Activated CD4-positive, alpha-beta memory T cell treated with anti-CD3 and anti-CD28 coated beads, Interleukin-2, amount 10 ng/mL, durations not matched to agents 7 days and 5 days (primary cell): ENCODE data around the gene MT1M. TPM values are rescaled to one million over a fixed set of nuclear protein-coding genes. Genes with fewer than 3 reads are reported as not detected.
"Not testable (repeated sequence)": the region's sequence is repeated elsewhere in the genome, so short reads cannot be mapped to it uniquely, and the experiment has no call there.

Source experiments
- CTCF ChIA-PET: fragments of 350-600 bp; sonication (Branson Sonifier 250); formaldehyde crosslinking; loops from one replicate; lab custom pipeline; 2021; ENCODE audit warnings: antibody characterized with exemption, inconsistent platforms; lab: Charles Lee
- POLR2A ChIA-PET: fragments of 350-600 bp; sonication (Branson Sonifier 250); formaldehyde crosslinking; loops from one replicate; lab custom pipeline; 2021; ENCODE audit warnings: antibody characterized with exemption; lab: Charles Lee
- DNase-seq: peaks from one replicate; pipeline ENCODE4 v3.0.0-alpha.2; 2020
- H3K27ac Mint-ChIP-seq: one replicate; pipeline ENCODE4 v1.8.0; 2021; ENCODE audit warnings: mild to moderate bottlenecking, mixed read lengths
- H3K27me3 Mint-ChIP-seq: one replicate; pipeline ENCODE4 v1.8.0; 2021; ENCODE audit warnings: mixed read lengths
- H3K36me3 Mint-ChIP-seq: one replicate; pipeline ENCODE4 v1.8.0; 2021; ENCODE audit warnings: low read depth, mixed read lengths
- H3K4me1 Mint-ChIP-seq: one replicate; pipeline ENCODE4 v1.8.0; 2021; ENCODE audit warnings: mixed read lengths
- H3K4me3 Mint-ChIP-seq: one replicate; pipeline ENCODE4 v1.8.0; 2021; ENCODE audit warnings: mild to moderate bottlenecking, mixed read lengths
- H3K9me3 Mint-ChIP-seq: one replicate; pipeline ENCODE4 v1.8.0; 2021; ENCODE audit warnings: mixed read lengths
- total RNA-seq, 2 experiments: library from RNA; stranded (reverse); gene quantifications; one replicate each; pipeline ENCODE4 v1.2.3, GENCODE V29; 2021

MT1M gene
- total RNA-seq, 2 experiments from 2014 or later, result not detected

DNA sequence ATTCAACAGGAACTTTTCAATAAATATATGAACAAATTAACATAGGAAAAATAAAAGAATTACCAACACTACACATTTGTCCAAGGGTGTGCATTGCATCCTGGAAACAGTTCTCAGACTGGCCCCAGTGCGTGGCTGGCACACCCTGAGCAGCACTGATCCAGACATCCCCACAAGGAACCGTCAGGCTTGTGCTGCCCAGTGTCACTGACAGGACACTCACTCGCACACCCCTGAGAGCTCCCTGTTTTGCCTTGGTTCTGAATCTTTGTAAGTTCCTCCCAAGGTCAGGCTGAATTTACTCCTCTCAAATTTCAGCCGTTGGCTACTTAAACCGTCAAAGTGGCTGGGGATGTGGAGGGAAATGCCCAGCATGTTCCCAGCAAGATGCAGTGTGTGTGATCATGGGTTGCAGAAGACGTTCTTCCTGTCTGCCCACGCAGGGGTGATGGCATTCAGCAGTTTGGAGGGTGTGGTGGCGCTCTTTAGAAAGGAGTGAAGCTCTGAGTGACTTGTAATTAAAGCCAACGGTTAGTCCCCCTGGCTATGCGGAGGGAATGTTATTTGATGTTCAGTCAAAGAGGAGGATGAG lies 22.3 kb upstream of the MT1M start:
- Mint-ChIP-seq H3K27ac (peak overlapping the region; percentile 78), H3K4me3 (peak overlapping the region; percentile 93), H3K27me3 (no peaks in the 10 kb centered on the region), H3K4me1 (peaks cover 56% of the 10 kb centered on the region), H3K36me3 (no peaks in the 10 kb centered on the region), H3K9me3 (no peaks in the 10 kb centered on the region)
- POLR2A ChIA-PET, result interaction anchor here (1.2 to 7.4 kb wide), 6 partner anchors 15 to 322 kb away, joined by 3 to 96 read pairs (median 4); partner anchors contain the start of genes HERPUD1, MT1E and MT1X
- CTCF ChIA-PET, result interaction anchor here (0.9 to 3.4 kb wide), 6 partner anchors 9 to 92 kb away, joined by 3 to 12 read pairs (median 8); partner anchors contain the start of genes MT1E and MT1X
- DNase-seq, result peak; percentile 54

- Mint-ChIP-seq H3K27ac (peak overlapping the region; percentile 24), H3K27me3 (no peaks in the 10 kb centered on the region), H3K4me3 (peak overlapping the region; percentile 12), H3K9me3 (no peaks in the 10 kb centered on the region), H3K4me1 (peaks cover 58% of the 10 kb centered on the region), H3K36me3 (no peaks in the 10 kb centered on the region)
- ChIA-PET CTCF (interaction anchor here (1.7 to 3.4 kb wide), 3 partner anchors 10 to 92 kb away, joined by 9 to 11 read pairs (median 10); no protein-coding TSS in a partner anchor), POLR2A (interaction anchor here (1.2 to 7.4 kb wide), 5 partner anchors 15 to 113 kb away, joined by 3 to 96 read pairs (median 5); partner anchors contain the start of genes MT1E and MT1X)
- DNase-seq, result no peak
Observed at GRCh38 chr16:56610609-56611111, 21.8 kb upstream of the MT1M start.

DNA sequence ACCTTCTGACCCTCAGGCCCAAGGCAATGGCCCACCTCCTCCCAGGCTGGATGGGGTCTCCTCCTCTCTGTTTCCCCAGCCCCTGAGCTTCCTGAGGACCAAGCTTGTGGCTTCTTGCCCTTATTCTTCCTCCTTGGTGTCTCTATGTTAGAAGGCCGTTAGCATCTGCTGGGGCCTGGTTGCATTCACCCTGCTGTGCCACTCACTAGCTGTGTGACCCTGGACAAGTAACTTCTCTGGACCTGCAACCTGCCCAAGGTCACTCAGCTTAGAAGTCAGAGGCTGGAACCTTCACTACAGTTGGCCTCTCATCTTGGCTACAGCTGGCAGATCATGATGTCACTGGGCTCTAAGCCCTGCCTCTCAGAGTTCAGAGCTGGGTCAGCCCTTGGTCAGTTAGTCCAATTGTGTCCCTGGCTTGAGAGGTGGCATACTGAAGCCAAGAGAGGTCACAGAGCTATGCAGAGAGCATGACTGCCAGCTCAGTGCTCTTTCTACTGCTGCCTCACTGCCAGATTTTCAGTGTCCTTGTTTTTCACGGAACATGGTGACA lies 21.1 kb upstream of the MT1M start:
- ChIA-PET CTCF (interaction anchor here (1.7 to 3.4 kb wide), 4 partner anchors 10 to 91 kb away, joined by 8 to 11 read pairs (median 10); partner anchors contain the start of gene MT1E), POLR2A (interaction anchor here (1.8 to 7.4 kb wide), 3 partner anchors 14 to 71 kb away, joined by 5 to 96 read pairs (median 17); partner anchors contain the start of genes MT1E and MT1X)
- Mint-ChIP-seq H3K4me1 (peaks cover 58% of the 10 kb centered on the region), H3K9me3 (no peaks in the 10 kb centered on the region), H3K36me3 (no peaks in the 10 kb centered on the region), H3K4me3 (no peak overlapping the region), H3K27me3 (peaks cover under 1% of the 10 kb centered on the region), H3K27ac (no peak overlapping the region)
- DNase-seq, result no peak

DNA sequence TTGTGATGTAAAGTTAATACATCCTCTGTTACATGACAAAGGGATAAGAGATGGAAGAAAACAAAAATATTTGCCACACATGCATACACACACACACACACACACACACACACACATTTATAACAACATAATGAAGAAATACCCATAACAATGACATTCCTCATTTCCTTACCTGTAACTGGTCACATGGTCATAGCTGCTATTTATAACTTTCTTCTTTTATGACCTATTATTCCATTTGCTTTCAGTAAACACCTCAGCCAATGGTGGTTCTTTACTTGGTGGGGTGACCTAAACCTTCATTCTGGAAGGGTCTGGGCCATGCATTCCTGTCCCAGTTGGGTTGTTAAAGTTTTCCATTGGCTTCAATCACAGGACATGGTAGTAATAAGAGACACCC lies 18.8 kb upstream of the MT1M start:
- ChIA-PET CTCF (interaction anchor here (1.2 to 2.6 kb wide), 3 partner anchors 12 to 37 kb away, joined by 4 to 8 read pairs (median 4); partner anchors contain the start of gene MT1E), POLR2A (interaction anchor here (3.1 to 4.1 kb wide), 2 partner anchors 12 to 69 kb away, joined by 12 to 17 read pairs; partner anchors contain the start of genes MT1E and MT1X)
- H3K4me3 Mint-ChIP-seq, result no peak overlapping the region
- H3K27ac Mint-ChIP-seq, result no peak overlapping the region
- H3K9me3 Mint-ChIP-seq, result no peaks in the 10 kb centered on the region
- peaks cover 53% of the 10 kb centered on the region for H3K4me1 Mint-ChIP-seq
- peaks cover 19% of the 10 kb centered on the region for H3K27me3 Mint-ChIP-seq
- H3K36me3 Mint-ChIP-seq, result no peaks in the 10 kb centered on the region
- DNase-seq, result no peak

DNA sequence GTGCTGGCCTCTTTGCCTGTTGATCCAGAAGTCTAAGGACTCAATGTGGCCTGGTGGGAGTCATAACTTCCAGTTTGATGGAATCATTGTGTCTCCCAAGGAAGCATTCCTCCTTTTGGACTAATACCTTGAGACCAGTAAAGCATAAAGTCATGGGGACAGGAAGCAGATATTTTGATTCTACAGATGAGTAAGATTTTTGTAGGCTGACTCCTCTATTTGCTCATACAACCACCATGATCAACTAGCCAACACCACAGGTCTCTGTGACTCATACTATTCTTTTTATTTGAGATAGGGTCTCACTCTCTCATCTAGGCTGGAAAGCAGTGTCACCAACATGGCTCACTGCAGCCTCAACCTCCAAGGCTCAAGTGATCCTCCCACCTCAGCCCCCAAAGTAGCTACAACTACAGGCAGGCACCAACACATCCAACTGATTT lies 17.9 kb upstream of the MT1M start:
- H3K9me3 Mint-ChIP-seq, result no peaks in the 10 kb centered on the region
- peaks cover 26% of the 10 kb centered on the region for H3K27me3 Mint-ChIP-seq
- H3K4me3 Mint-ChIP-seq, result no peak overlapping the region
- H3K4me1 Mint-ChIP-seq, result peaks cover 45% of the 10 kb centered on the region
- no peaks in the 10 kb centered on the region for H3K36me3 Mint-ChIP-seq
- DNase-seq, result no peak
- H3K27ac Mint-ChIP-seq, result no peak overlapping the region
- POLR2A ChIA-PET, result interaction anchor here (3.1 kb wide), 1 partner anchor 11 kb away, joined by 12 read pairs; the partner anchor contains the start of gene MT1E
- CTCF ChIA-PET, result no interaction called here

DNA sequence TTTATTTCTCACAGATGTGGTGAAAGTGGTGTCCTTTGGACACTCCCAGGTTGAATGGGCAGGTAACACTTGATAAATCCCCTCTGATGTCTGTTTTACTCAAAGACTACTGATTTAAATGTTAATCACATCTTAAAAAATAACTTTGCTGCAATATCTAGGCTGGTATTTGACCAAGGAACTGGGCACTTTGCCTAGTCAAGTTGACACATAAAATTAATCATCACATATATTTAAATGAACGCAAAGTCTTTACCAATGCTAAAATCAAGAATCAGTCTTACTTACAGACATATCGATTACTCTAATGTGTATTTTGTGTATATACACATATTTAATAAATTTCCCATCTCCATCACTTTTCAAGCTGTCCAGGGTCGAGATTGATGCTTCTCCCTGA lies 17.1 kb upstream of the MT1M start:
- H3K4me1 Mint-ChIP-seq, result peaks cover 38% of the 10 kb centered on the region
- ChIA-PET POLR2A (interaction anchor here (3.1 kb wide), 1 partner anchor 10 kb away, joined by 12 read pairs; the partner anchor contains the start of gene MT1E), CTCF (no interaction called here)
- no peak overlapping the region for H3K4me3 Mint-ChIP-seq
- peaks cover 30% of the 10 kb centered on the region for H3K27me3 Mint-ChIP-seq
- no peak for DNase-seq
- no peaks in the 10 kb centered on the region for H3K36me3 Mint-ChIP-seq
- no peak overlapping the region for H3K27ac Mint-ChIP-seq
- H3K9me3 Mint-ChIP-seq, result no peaks in the 10 kb centered on the region

DNA sequence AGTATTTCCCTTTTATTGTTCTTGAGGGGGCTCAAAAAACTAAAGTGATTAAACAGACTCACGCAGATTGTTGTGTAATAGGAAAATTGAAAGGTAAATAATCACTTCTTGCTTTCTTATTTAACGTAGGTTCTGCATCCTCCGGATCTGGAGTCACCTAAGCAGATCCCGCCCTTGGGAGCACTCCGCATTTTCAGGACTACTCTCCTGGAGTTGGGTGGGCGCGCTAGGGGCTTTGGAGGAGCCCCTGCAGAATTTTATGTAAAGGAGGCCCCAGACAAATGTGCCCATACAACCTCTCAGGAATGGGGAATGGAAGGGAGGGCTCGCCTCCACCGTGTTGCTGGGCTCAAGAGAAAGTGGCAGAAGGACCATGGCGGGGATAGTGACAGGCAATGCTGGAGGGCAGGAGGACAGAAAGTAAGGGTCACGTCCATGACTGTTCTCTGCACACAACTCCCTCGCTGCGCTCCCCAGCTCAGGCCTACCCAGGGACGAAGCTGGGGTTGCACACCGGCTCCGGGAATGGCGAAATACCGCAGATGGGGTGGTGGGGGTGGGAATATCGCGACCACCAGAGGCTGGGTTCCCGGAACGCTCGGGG lies 15.7 kb upstream of the MT1M start:
- Mint-ChIP-seq H3K4me3 (no peak overlapping the region), H3K4me1 (peaks cover 28% of the 10 kb centered on the region), H3K27ac (no peak overlapping the region), H3K36me3 (no peaks in the 10 kb centered on the region), H3K27me3 (peaks cover 31% of the 10 kb centered on the region), H3K9me3 (no peaks in the 10 kb centered on the region)
- ChIA-PET POLR2A (interaction anchor here (0.9 to 1.4 kb wide), 2 partner anchors 10 to 14 kb away, joined by 3 to 5 read pairs; no protein-coding TSS in a partner anchor), CTCF (no interaction called here)
- DNase-seq, result no peak

DNA sequence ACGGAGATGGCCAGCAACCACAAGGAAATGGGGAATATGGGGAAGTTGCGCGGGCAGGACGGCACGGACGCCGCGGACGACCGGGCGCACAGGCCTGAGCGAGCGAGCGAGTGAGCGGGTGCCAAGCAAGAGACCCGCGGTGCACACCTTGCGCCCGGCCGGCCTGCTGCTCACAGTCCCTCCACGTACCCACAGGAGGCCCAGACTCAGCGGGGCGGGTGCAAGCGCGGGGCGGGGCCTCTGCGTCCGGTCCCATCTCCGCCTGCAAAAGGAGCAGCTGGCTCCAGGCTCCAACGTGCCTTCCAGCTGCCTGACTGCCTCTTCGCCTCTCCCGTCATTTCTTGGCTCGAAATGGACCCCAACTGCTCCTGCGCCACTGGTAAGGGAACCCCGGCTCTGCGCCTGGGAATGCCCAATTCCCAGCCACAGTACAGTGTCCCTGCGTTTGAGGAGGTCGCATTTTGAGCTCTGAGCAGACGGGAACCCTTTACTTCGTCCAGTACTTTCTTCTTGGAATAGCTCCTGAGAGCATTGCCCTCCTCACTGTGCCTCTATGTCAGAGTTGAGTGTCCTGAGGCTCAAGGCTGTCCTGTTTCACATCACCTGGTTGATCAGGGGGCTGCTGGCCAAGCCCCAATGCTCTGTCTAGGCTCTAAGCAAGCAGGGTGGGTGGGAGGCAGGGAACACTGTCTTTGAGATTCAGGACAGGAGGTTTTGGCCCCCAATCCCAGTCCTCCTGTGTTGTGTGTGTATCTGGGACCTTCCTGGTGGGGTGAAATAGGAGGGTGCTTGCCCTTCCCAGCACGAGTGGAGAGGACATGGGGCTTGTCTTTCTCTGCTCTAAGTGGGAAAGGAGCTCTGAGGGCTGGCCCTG lies 15.0 kb upstream of the MT1M start:
- ChIA-PET CTCF (interaction anchor here (1.2 kb wide), 1 partner anchor 9 kb away, joined by 3 read pairs; the partner anchor contains the start of gene MT2A), POLR2A (interaction anchor here (0.9 to 1.5 kb wide), 3 partner anchors 9 to 13 kb away, joined by 3 to 6 read pairs (median 5); partner anchors contain the start of gene MT2A)
- peak overlapping the region; percentile 6 for H3K4me3 Mint-ChIP-seq
- no peak overlapping the region for H3K27ac Mint-ChIP-seq
- DNase-seq, result peak; percentile 66
- H3K36me3 Mint-ChIP-seq, result no peaks in the 10 kb centered on the region
- H3K9me3 Mint-ChIP-seq, result no peaks in the 10 kb centered on the region
- H3K27me3 Mint-ChIP-seq, result peaks cover 32% of the 10 kb centered on the region
- H3K4me1 Mint-ChIP-seq, result peaks cover 27% of the 10 kb centered on the region

- no peak overlapping the region for H3K27ac Mint-ChIP-seq
- DNase-seq, result no peak
- H3K4me3 Mint-ChIP-seq, result no peak overlapping the region
- H3K27me3 Mint-ChIP-seq, result peaks cover 33% of the 10 kb centered on the region
- ChIA-PET POLR2A (interaction anchor here (1.5 kb wide), 1 partner anchor 10 kb away, joined by 6 read pairs; the partner anchor contains the start of gene MT2A), CTCF (interaction anchor here (1.2 kb wide), 1 partner anchor 10 kb away, joined by 3 read pairs; the partner anchor contains the start of gene MT2A)
- H3K9me3 Mint-ChIP-seq, result no peaks in the 10 kb centered on the region
- H3K36me3 Mint-ChIP-seq, result no peaks in the 10 kb centered on the region
- peaks cover 26% of the 10 kb centered on the region for H3K4me1 Mint-ChIP-seq
Observed at GRCh38 chr16:56618138-56618537, 14.3 kb upstream of the MT1M start.

GRCh38 chr16:56620339-56620897 lies 12.0 kb upstream of the MT1M start:
- Mint-ChIP-seq H3K4me1 (peaks cover 19% of the 10 kb centered on the region), H3K36me3 (no peaks in the 10 kb centered on the region), H3K9me3 (no peaks in the 10 kb centered on the region), H3K4me3 (no peak overlapping the region), H3K27ac (no peak overlapping the region), H3K27me3 (peaks cover 46% of the 10 kb centered on the region)
- CTCF ChIA-PET, result interaction anchor here (0.7 kb wide), 2 partner anchors 101 to 161 kb away, joined by 4 to 6 read pairs; no protein-coding TSS in a partner anchor
- POLR2A ChIA-PET, result no interaction called here
- no peak for DNase-seq

DNA sequence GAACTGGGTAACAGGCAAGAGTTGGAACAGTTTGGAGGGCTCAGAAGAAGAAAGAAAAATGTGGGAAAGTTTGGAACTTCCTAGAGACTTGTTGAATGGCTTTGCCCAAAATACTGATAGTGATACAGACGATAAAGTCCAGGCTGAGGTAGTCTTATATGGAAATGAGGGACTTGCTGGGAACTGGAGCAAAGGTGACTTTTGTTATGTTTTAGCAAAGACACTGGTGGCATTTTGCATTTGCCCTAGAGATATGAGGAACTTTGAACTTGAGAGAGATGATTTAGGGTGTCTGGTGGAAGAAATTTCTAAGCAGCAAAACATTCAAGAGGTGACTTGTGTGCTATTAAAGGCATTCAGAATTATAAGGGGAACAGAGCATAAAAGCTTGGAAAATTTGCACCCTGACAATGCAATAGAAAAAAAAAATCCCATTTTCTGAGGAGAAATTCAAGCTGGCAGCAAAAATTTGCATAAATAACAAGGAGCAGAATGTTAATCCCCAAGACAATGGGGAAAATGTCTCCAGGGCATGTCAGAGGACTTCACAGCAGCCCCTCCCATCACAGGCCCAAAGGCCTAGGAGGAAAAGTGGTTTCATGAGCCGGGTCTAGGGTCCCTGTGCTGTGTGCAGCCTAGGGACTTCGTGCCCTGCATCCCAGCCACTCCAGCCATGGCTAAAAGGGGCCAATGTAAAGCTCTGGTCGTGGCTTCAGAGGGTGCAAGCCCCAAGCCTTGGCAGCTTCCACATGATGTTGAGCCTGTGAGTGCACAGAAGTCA lies 10.6 kb upstream of the MT1M start:
- Mint-ChIP-seq H3K27me3 (peaks cover 53% of the 10 kb centered on the region), H3K4me1 (peaks cover 21% of the 10 kb centered on the region)
- POLR2A ChIA-PET, H3K27ac Mint-ChIP-seq, H3K4me3 Mint-ChIP-seq, DNase-seq, H3K9me3 Mint-ChIP-seq, H3K36me3 Mint-ChIP-seq: not testable (repeated sequence)
- CTCF ChIA-PET, result interaction anchor here (2.6 kb wide), 1 partner anchor 21 kb away, joined by 14 read pairs; no protein-coding TSS in a partner anchor
